Spleen (tissue), 11 donors: ENCODE results near the gene ACSS1. TPM values are rescaled to one million over a fixed set of nuclear protein-coding genes. Genes with fewer than 3 reads are reported as not detected.

Source experiments
- DNase-seq: peaks from one replicate; pipeline ENCODE4 v3.0.0-alpha.2; 2020
- H3K27ac ChIP-seq, 8 donors: fragments of 200-600 bp; sonication (generic) in 7 of 8; 1 replicate in 4 of 8; 2 replicates in 4 of 8; pipeline versions ENCODE4 v1.5.0 to v1.8.0; 2016 to 2021; ENCODE audit warnings: inconsistent platforms in 4 of 8, mild to moderate bottlenecking in 4 of 8, moderate library complexity in 1 of 8
- H3K27me3 ChIP-seq, 7 donors: fragments of 200-600 bp; sonication (generic) in 6 of 7; replicated peaks in 1 of 7; 1 replicate in 4 of 7; 2 replicates in 3 of 7; pipeline versions ENCODE4 v1.5.0 to v1.8.0; 2016 to 2021; ENCODE audit warnings: inconsistent platforms in 3 of 7, mild to moderate bottlenecking in 1 of 7
- H3K36me3 ChIP-seq, 6 donors: fragments of 200-600 bp; sonication (generic) in 5 of 6; 1 replicate in 4 of 6; 2 replicates in 2 of 6; pipeline versions ENCODE4 v1.5.0 to v1.8.0; 2016 to 2021; ENCODE audit warnings: inconsistent platforms in 2 of 6
- H3K4me1 ChIP-seq, 6 donors: fragments of 200-600 bp; sonication (generic) in 5 of 6; 1 replicate in 3 of 6; 2 replicates in 3 of 6; pipeline versions ENCODE4 v1.5.0 to v1.8.0; 2016 to 2021; ENCODE audit warnings: inconsistent platforms in 3 of 6
- H3K4me3 ChIP-seq, 8 donors: fragments of 200-600 bp; sonication (generic) in 7 of 8; 1 replicate in 4 of 8; 2 replicates in 4 of 8; pipeline versions ENCODE4 v1.5.0 to v1.8.0; 2016 to 2021; ENCODE audit warnings: inconsistent platforms in 4 of 8, mild to moderate bottlenecking in 4 of 8, moderate library complexity in 2 of 8
- H3K9me3 ChIP-seq, 8 donors: fragments of 200-600 bp; sonication (generic) in 7 of 8; 1 replicate in 4 of 8; 2 replicates in 4 of 8; pipeline versions ENCODE4 v1.5.0 to v1.8.0; 2016 to 2021; ENCODE audit warnings: inconsistent platforms in 4 of 8
- POLR2A ChIP-seq, 3 donors: fragments of 450-650 bp; IDR thresholded peaks; one replicate each; pipeline ENCODE4 v1.5.1; 2017; ENCODE audit warnings: antibody characterized with exemption in 3 of 3, mild to moderate bottlenecking in 1 of 3
- POLR2AphosphoS5 ChIP-seq, 3 donors: sonication (generic); formaldehyde crosslinking; IDR thresholded peaks; one replicate each; pipeline ENCODE4 v1.5.1; 2017; ENCODE audit warnings: antibody characterized with exemption in 3 of 3
- WGBS, 5 donors: extraction: QIAGEN DNeasy Blood & Tissue Kit in 3 of 5; methylation state at CpG; one replicate each; pipeline versions ENCODE4 v1.1.5 to v1.1.7; 2013 to 2018; 5-methylcytosine and 5-hydroxymethylcytosine counted together
- intact Hi-C: fragments of 100-400 bp; cut with DNase I; formaldehyde crosslinking; loops from one replicate; pipeline ENCODE4 v1.15.0; 2023; ENCODE audit warnings: low total_unique reads
- polyA plus RNA-seq, 3 donors: library from polyadenylated mRNA; stranded (reverse); fragments of 200-250 nt; gene quantifications; one replicate each; pipeline ENCODE4 v1.2.1, GENCODE V29; 2013
- small RNA-seq, 4 donors: library from RNA; depleted of rRNA; stranded (forward); fragments of <200 nt; gene quantifications; one replicate each; pipeline ENCODE3, GENCODE V24; 2016
- total RNA-seq, 7 donors: library from RNA; depleted of rRNA in 3 of 7; stranded (reverse); fragments of >200 nt in 3 of 7; fragmentation: NEBNext Ultra II Directional in 4 of 7; extraction: Animal tissue kit (Norgen Biotek cat#: 25700) in 4 of 7; gene quantifications; one replicate each; pipeline versions ENCODE4 v1.1.0 to v1.2.1, GENCODE V29; 2016 to 2021
- TF ChIP-seq, protein P1 (sequence below), 11 experiments: fragments of 200-600 bp in 7 of 11; fragments of 450-650 bp in 4 of 11; sonication (generic) in 4 of 11; IDR thresholded peaks in 8 of 11; conservative IDR thresholded peaks in 3 of 11; 1 replicate in 7 of 11; 2 replicates in 4 of 11; pipeline versions ENCODE4 v1.4.0 to v1.8.0; 2016 to 2021; ENCODE audit warnings: antibody characterized with exemption in 11 of 11, inconsistent platforms in 4 of 11, mild to moderate bottlenecking in 1 of 11
- donor health status: healthy with polysubstance abuse.
- donor health status: DM: no; HTN: no; CAD: no; lungs with moderate emphysema.
- donor health status: DM: no; HTN: no; CAD: no.
- donor health status: Bipolar disorder and iron deficiency.
- donor health status: healthy.
- donor health status: DM: no; HTN: no; CAD: no.
- donor health status: DM: yes; HTN: yes; CAD: no.

ACSS1 gene
- total and polyA plus RNA-seq, 10 donors, result 20.3 to 50.8 (median 36.4) TPM

DNA sequence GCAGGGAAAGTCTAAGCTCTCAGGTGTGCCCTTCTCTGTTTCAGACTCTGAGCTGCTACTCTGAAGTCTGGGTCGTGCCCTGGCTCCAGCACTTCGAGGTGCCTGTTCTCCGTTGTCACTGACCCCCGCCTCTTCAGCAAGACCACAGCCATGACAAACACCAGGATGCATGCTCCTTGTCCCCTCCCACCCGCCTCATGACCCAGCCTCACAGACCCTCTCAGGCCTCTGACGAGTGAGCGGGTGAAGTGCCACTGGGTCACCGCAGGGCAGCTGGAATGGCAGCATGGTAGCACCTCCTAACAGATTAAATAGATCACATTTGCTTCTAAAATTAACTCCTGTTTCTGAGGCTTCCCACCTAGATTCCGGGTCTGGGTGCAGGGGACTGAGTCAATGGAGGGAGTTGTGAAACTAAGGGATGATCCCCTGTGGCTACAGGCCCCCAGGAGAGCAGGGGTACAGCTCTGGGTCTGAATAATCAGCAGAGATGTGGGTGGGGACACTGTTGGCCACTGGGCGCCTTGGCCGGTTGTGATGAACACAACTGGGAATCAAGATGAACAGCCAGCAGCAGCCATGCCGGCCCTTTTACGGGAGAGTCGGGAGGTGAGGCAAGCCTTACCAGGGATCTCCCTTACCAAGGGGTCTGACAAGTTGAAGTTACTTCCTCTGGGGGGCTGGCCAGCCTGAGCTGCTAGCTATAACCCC, 98.2 kb downstream of the ACSS1 start:
- no peak for TF ChIP-seq POLR2A (IDR thresholded peaks at IDR 0.05)
- TF ChIP-seq, protein P1, sequence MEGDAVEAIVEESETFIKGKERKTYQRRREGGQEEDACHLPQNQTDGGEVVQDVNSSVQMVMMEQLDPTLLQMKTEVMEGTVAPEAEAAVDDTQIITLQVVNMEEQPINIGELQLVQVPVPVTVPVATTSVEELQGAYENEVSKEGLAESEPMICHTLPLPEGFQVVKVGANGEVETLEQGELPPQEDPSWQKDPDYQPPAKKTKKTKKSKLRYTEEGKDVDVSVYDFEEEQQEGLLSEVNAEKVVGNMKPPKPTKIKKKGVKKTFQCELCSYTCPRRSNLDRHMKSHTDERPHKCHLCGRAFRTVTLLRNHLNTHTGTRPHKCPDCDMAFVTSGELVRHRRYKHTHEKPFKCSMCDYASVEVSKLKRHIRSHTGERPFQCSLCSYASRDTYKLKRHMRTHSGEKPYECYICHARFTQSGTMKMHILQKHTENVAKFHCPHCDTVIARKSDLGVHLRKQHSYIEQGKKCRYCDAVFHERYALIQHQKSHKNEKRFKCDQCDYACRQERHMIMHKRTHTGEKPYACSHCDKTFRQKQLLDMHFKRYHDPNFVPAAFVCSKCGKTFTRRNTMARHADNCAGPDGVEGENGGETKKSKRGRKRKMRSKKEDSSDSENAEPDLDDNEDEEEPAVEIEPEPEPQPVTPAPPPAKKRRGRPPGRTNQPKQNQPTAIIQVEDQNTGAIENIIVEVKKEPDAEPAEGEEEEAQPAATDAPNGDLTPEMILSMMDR (IDR thresholded peaks at IDR 0.05 in 8 of 11, conservative IDR thresholded peaks at IDR 0.05 in 3 of 11), result no peak
- peak in 2 of 3 donors; percentile 3 to 31 for TF ChIP-seq POLR2AphosphoS5 (IDR thresholded peaks at IDR 0.05)
- H3K9me3 ChIP-seq, result no peaks in the 10 kb centered on the region
- WGBS, 5 donors, result 77 to 89% (median 83%) methylated on average over 11 to 14 of the region's 14 CpGs
- H3K4me3 ChIP-seq, result no peak overlapping the region
- peak overlapping the region in 7 of 8 donors; percentile 53 to 86 (median 72) for H3K27ac ChIP-seq
- H3K36me3 ChIP-seq, result peaks cover 0 to 99% (median 72%) of the 10 kb centered on the region in 6 donors
- intact Hi-C loops, result no loop called here
- H3K27me3 ChIP-seq, result no peaks in the 10 kb centered on the region
- peak; percentile 76 for DNase-seq
- H3K4me1 ChIP-seq, result peaks cover 0 to 78% (median 23%) of the 10 kb centered on the region in 6 donors

DNA sequence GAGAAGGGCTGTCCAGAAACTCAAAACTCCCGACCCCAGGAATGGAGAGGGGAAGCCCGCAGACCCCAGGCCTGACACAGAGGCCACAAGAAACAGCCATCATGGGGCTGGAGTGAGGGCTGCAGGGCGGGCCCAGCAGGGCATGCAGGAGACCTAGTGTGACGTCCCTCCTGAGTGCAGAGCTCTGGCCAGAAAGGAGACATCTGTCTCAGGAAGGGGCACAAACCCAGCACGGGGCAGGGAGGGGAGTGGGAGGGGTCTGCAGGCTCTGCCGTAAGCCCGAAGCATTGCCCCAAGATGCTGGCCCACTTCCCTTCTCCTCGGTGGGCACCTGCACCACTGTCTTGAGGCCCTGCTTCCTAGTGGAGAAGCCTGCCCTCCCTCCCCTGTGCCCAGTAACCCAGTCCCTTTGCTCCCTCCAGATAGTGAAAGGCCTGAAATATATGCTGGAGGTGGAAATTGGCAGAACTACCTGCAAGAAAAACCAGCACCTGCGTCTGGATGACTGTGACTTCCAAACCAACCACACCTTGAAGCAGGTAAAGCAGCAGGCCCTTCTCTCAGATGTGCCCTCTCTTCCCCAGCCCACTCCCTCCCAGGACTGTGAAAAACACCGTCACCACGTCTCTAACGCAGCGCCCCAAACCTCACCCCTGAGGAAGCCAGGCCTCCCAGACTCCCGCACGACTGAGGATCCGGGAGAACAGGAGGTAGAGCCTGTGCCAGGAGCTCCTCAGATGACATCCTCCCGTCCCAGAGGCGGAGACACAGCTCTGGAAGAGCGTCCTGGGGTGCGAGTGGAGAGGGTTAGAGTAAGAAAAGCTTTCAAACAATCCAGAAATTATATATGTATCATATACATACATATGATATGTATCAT, 99.2 kb downstream of the ACSS1 start:
- no peaks in the 10 kb centered on the region for H3K27me3 ChIP-seq
- no peak overlapping the region for H3K4me3 ChIP-seq
- no peaks in the 10 kb centered on the region for H3K9me3 ChIP-seq
- intact Hi-C loops, result no loop called here
- peaks cover 0 to 96% (median 62%) of the 10 kb centered on the region in 6 donors for H3K36me3 ChIP-seq
- WGBS, 5 donors, result 76 to 87% (median 86%) methylated on average over 16 to 20 of the region's 20 CpGs
- TF ChIP-seq POLR2A (IDR thresholded peaks at IDR 0.05) (no peak), POLR2AphosphoS5 (IDR thresholded peaks at IDR 0.05) (peak in 1 of 3 donors; percentile 44)
- H3K4me1 ChIP-seq, result peaks cover 0 to 88% (median 32%) of the 10 kb centered on the region in 6 donors
- H3K27ac ChIP-seq, result peak overlapping the region in 6 of 8 donors; percentile 8 to 86 (median 58)
- peak; percentile 66 for DNase-seq

DNA sequence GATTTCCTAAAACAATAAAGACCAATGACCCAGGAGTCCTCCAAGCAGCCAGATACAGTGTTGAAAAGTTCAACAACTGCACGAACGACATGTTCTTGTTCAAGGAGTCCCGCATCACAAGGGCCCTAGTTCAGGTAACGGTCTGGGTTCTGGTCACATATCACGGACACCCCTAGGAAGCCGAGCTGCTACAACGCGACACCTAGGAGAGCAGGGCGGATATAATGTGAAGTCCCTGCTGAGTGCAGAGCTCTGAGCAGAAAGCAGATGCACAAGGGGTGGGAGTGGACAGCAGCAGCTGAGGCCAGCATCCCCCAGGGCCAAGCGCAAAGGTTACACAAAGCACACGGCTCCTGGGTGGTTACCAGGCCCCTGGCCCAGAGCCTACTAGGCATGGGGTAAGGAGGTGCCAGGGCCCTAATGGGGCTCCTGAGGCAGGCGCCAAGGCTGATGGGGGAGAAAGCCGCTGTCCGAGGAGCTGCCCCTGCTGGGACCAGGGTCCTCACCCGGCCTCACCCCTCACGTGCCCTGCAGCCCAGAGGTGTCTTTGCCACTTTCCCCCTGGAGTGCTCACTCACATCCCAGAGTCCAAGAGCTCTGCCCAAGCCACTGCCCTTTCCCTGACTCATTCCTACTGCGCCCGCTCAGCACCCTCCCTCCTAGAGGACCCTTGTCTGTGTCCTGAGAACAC, 100.5 kb downstream of the ACSS1 start:
- WGBS, 5 donors, result 89 to 95% (median 93%) methylated on average over 14 to 18 of the region's 18 CpGs
- peaks cover 0 to 94% (median 49%) of the 10 kb centered on the region in 6 donors for H3K36me3 ChIP-seq
- H3K4me3 ChIP-seq, result no peak overlapping the region
- no peaks in the 10 kb centered on the region for H3K27me3 ChIP-seq
- H3K27ac ChIP-seq, result peak overlapping the region in 4 of 8 donors; percentile 14 to 86 (median 76)
- peaks cover 0 to 90% (median 37%) of the 10 kb centered on the region in 6 donors for H3K4me1 ChIP-seq
- TF ChIP-seq, protein P1 (IDR thresholded peaks at IDR 0.05 in 8 of 11, conservative IDR thresholded peaks at IDR 0.05 in 3 of 11), result no peak
- TF ChIP-seq POLR2AphosphoS5 (IDR thresholded peaks at IDR 0.05), result peak in 2 of 3 donors; percentile 8 to 69
- intact Hi-C loops, result no loop called here
- DNase-seq, result peak; percentile 77
- H3K9me3 ChIP-seq, result no peaks in the 10 kb centered on the region

Small RNAs within 50 kb of the gene (small RNA-seq; reads per million reads assigned to genes)
- 0 reads per million in 4 donors for gene RNU6-1257P

Other genes with a start within 250 kb of the ACSS1 start
- 100 to 1,000 TPM in 3 of 7 donors, 10 to 100 TPM in 4; 51.4 to 298 (median 95.5) TPM for gene CST7, start 108.9 kb downstream of the ACSS1 start, total RNA-seq
- gene CST7, start 108.9 kb downstream of the ACSS1 start, polyA plus RNA-seq, result 10 to 100 TPM; 23.1 to 51.6 (median 37.2) TPM
- gene APMAP, start 65.4 kb downstream of the ACSS1 start, total RNA-seq, result 100 to 1,000 TPM in 1 of 7 donors, 10 to 100 TPM in 6; 57.9 to 104 (median 78.8) TPM
- 10 to 100 TPM; 26.5 to 36.0 (median 31.5) TPM for gene APMAP, start 65.4 kb downstream of the ACSS1 start, polyA plus RNA-seq
- gene VSX1, start 24.0 kb upstream of the ACSS1 start, total RNA-seq, result not detected
- gene VSX1, start 24.0 kb upstream of the ACSS1 start, polyA plus RNA-seq, result not detected
- 10 to 100 TPM; 31.6 to 49.6 (median 35.7) TPM for gene ENTPD6, start 137.6 kb upstream of the ACSS1 start, total RNA-seq
- 10 to 100 TPM; 23.0 to 42.0 (median 33.6) TPM for gene ENTPD6, start 137.6 kb upstream of the ACSS1 start, polyA plus RNA-seq
- 10 to 100 TPM; 27.0 to 47.8 (median 34.4) TPM for gene PYGB, start 189.9 kb upstream of the ACSS1 start, total RNA-seq
- gene PYGB, start 189.9 kb upstream of the ACSS1 start, polyA plus RNA-seq, result 10 to 100 TPM; 10.5 to 29.4 (median 18.2) TPM